Measurements from ENCODE around the gene TNNT2.

Gene TNNT2

GRCh38 chr1:201354151-201354900, 23.2 kb downstream of the TNNT2 start:
- DNase-seq: no peak

GRCh38 chr1:201353186-201353940, 24.1 kb downstream of the TNNT2 start:
- DNase-seq: no peak

GRCh38 chr1:201351617-201352016, 25.9 kb downstream of the TNNT2 start:
- no peak for DNase-seq

- DNase-seq: no peak
These were observed 26.6 kb downstream of the TNNT2 start for GRCh38 chr1:201350884-201351283.

- no peak for DNase-seq
These were observed 27.1 kb downstream of the TNNT2 start for GRCh38 chr1:201350361-201350725.

GRCh38 chr1:201349092-201349491, 28.4 kb downstream of the TNNT2 start:
- no peak for DNase-seq

- no peak for DNase-seq
These were observed 29.3 kb downstream of the TNNT2 start for GRCh38 chr1:201348211-201348566.

- no peak for DNase-seq
These were observed 29.8 kb downstream of the TNNT2 start for GRCh38 chr1:201347498-201348210.

GRCh38 chr1:201346987-201347386, 30.5 kb downstream of the TNNT2 start:
- DNase-seq: no peak

- no peak for DNase-seq
These were observed 31.0 kb downstream of the TNNT2 start for GRCh38 chr1:201346337-201346939.

GRCh38 chr1:201345081-201345355, 32.5 kb downstream of the TNNT2 start:
- no peak for DNase-seq

GRCh38 chr1:201344206-201345080, 33.0 kb downstream of the TNNT2 start:
- no peak for DNase-seq

GRCh38 chr1:201341377-201341776, 36.1 kb downstream of the TNNT2 start:
- DNase-seq: no peak

- DNase-seq: no peak
These were observed 40.6 kb downstream of the TNNT2 start for GRCh38 chr1:201336711-201337450.

- no peak for DNase-seq
These were observed 41.6 kb downstream of the TNNT2 start for GRCh38 chr1:201335901-201336300.

- DNase-seq: no peak
These were observed 42.2 kb downstream of the TNNT2 start for GRCh38 chr1:201335174-201335870.

- no peak for DNase-seq
These were observed 42.9 kb downstream of the TNNT2 start for GRCh38 chr1:201334325-201335173.

- DNase-seq: no peak
These were observed 44.7 kb downstream of the TNNT2 start for GRCh38 chr1:201332616-201333335.

- no peak for DNase-seq
These were observed 45.5 kb downstream of the TNNT2 start for GRCh38 chr1:201332021-201332420.

GRCh38 chr1:201331166-201331565, 46.3 kb downstream of the TNNT2 start:
- no peak for DNase-seq

All from NCI-H2029 (cell line).